ENCODE results near the gene CFAP58.

DNA sequence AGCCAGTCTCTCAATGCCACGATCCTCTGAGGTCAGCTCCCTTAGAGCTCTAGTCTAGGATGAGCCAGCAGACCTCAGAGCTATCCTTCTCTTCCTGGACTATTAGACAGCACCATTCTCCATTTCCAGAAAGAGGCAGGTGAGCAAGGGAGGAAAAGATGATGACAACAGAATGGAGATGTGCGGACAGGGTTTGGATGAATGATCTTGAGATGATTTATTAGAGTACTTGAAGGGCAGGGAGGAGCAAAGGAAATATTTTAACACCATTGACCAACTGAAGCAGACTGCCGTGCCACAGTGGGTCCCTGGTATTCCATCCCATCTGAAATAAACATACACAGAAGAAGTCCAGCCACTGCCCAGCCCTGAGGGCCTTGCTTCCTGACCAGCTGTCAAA lies 94.3 kb downstream of the CFAP58 start:
- TF ChIP-seq POLR2A (IDR thresholded peaks at IDR 0.05) (no peak), CTCF (IDR thresholded peaks at IDR 0.05) (no peak)
